ENCODE measurements around the gene MPRIP.
"Not testable (repeated sequence)": the region's sequence is repeated elsewhere in the genome, so short reads cannot be mapped to it uniquely, and the experiment has no call there.

The MPRIP gene

DNA sequence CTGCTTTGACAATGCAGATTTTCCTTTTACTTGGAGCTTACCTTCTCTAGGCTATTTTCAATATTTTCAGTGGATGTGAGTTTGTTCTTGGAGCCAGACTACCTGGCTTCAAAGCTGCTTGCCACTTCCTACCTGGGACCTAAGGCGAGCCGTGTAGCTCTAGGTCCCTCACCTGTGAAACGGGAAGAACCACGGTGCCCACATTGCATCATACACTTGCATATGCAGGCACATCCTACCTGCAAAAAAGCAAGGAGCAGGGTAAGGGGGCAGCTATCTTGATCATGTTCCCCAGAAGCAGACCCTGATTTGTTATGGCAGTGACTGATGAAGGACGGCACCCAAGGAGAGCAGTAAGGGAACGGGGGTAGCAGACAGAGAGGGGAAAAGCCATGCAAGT is 27.0 kb upstream of the MPRIP start:
- H3K4me3 ChIP-seq (ENCODE audit: low read depth, low read length) = no peak overlapping the region
- TF ChIP-seq, protein P1, sequence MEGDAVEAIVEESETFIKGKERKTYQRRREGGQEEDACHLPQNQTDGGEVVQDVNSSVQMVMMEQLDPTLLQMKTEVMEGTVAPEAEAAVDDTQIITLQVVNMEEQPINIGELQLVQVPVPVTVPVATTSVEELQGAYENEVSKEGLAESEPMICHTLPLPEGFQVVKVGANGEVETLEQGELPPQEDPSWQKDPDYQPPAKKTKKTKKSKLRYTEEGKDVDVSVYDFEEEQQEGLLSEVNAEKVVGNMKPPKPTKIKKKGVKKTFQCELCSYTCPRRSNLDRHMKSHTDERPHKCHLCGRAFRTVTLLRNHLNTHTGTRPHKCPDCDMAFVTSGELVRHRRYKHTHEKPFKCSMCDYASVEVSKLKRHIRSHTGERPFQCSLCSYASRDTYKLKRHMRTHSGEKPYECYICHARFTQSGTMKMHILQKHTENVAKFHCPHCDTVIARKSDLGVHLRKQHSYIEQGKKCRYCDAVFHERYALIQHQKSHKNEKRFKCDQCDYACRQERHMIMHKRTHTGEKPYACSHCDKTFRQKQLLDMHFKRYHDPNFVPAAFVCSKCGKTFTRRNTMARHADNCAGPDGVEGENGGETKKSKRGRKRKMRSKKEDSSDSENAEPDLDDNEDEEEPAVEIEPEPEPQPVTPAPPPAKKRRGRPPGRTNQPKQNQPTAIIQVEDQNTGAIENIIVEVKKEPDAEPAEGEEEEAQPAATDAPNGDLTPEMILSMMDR (IDR thresholded peaks at IDR 0.05; ENCODE audit: borderline replicate concordance, insufficient read depth, low read depth, low read length) = no peak

DNA sequence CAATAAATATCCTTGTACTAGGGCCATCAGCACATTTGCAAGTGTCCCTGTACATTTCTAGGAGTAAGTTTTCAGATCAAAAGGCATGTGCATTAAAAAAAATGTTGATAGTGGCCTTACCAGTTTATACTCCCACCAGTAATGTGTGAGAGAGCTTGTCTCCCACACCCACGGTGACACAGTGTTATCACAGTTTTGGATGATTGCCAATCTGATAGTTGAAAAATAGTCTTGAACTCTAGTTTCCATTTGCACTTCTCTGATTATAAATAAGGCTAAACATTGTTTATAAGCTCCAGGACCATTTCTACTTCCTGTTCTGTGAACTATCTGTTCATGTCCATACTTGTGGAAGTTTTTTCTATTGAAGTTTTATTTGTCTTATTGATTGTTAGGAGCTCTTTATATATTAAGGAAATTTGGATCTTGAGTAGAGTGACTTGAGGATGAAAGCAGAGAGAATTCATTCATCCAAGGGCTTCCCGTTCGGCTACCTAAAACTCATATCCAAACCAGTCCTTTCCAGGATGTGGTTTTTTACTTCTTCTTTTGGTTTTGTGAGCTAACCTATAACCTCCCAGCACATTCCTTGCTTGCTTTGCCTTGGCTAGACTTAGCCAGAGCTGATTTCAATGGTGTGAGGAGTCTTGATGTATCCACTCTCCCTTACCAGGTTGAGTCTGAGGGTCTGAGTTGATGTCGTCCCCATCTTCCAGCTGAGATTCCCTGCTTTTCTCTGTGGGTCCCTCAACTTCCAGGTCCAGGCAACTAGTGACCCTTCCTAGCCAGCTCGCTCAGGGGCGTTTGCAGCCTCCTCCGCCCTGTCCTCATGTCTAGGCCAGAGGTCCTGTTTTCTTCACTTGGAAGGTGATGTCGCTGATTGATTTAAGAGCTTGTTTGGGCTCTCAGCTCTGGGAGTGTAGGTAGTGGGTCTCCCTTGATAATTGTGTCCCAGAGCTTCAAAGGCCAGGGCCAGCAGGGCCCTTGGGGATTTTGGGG is 25.8 kb upstream of the MPRIP start:
- H3K4me3 ChIP-seq (ENCODE audit: low read depth, low read length) = not testable (repeated sequence)

DNA sequence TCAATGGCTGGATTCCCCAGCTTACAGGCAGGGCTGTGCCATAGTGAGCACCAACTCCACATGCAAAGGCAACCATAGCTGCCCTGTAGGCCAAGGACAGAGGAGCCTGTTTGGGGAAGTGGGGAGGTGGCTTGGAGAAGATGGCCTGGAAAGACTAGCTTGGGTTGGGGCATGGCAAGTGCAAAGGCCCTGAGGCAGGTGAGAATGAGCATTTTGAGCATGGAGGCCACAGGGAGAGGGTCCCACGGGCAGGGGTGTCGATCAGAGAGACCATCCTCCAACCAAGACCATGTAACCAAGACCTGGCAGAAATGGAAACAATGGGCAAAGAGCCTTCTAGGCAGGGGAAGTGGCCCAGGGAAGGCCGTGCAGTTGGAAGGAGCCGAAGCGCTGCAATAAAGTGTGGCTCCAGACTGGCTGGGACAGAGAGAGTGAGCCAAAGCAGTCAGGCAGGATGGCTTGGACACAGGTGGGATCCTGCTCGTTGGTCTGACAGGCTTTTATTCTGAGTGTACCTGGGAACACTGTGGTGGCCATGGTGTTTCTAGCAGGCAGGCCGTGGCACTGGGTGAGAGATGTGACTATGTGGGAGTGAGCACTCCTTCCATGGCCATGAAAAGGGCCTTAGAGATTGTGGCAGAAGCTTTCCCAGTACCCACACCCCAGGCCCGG is 24.8 kb upstream of the MPRIP start:
- no peak overlapping the region for H3K4me3 ChIP-seq (ENCODE audit: low read depth, low read length)
- TF ChIP-seq, protein P1 (IDR thresholded peaks at IDR 0.05; ENCODE audit: borderline replicate concordance, insufficient read depth, low read depth, low read length) = no peak

DNA sequence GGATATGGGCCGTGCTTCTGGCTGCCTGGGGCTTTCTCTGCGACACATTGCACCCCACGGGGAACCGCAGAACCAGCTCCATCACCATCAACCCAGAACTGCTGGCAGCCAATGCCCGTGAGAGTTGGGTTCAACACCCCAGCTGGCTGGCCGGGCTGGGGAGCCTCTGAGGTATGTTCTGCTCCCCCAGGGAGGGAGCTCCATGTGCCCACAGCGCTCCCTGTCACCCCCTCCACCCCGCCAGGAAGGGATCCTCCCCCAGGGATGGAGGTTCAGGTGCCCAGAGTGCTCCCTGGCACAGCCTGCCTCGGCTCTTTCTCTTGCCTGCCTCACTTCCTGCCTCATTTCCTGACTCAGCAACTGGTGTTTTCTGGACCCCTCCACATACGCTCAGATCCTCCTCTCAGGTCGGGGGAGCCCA is 24.2 kb upstream of the MPRIP start:
- H3K4me3 ChIP-seq (ENCODE audit: low read depth, low read length) = no peak overlapping the region
- TF ChIP-seq, protein P1 (IDR thresholded peaks at IDR 0.05; ENCODE audit: borderline replicate concordance, insufficient read depth, low read depth, low read length) = no peak

DNA sequence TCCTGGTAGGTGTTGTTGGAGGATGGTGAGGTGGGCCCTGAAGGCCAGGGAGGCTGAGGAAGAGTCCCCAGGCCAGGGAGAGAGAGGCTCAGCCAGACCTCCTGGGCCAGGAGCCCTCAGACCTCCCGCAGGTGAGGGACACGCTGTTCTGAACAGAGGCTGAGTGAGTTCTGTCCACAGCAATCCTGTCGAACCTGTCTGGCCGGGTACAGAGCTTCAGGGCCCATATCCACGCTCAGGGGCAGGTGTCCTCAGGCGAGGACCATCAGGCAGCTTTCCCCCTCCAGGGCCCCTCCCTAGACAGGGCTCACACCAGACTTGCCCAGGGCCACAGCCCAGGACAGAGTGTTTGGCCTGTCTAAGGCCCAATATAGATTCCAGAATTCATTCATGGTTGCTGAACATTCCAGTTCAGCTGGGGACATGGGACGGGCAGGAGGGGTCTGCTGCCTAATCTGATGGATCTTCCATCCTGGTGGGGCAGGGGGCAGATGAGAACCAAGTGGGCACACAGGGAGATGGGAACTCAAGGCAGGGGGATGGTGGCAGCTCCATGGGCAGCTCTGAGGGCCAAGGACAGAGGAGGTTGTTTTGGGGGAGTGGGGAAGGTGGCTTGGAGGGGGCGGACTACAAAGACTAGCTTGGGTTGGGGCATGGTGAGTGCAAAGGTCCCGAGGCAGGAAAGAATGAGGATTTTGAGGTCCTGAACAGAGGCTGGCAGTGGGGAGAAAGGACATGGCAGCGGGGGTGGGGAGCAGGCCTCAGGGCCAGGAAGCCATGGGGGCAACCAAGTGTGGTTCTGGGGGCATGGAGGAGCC is 23.4 kb upstream of the MPRIP start:
- TF ChIP-seq, protein P1 (IDR thresholded peaks at IDR 0.05; ENCODE audit: borderline replicate concordance, insufficient read depth, low read depth, low read length) = no peak
- H3K4me3 ChIP-seq (ENCODE audit: low read depth, low read length) = no peak overlapping the region

DNA sequence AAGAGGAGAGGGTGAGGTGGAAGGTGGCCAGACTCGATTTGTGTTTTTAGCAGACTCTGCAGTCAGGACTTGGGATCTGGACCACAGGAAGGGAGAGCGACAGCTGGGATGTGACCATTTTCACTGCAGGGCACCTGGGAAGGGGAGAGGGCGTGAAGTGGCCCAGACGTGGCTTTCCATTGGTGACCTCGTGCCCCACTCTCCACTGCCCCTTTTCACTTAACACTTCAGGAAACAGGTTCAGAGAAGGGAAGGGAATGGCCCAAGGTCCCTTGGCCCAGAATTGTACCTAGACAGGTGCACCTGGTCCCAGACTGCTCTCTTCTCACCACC is 22.9 kb upstream of the MPRIP start:
- TF ChIP-seq, protein P1 (IDR thresholded peaks at IDR 0.05; ENCODE audit: borderline replicate concordance, insufficient read depth, low read depth, low read length) = no peak
- H3K4me3 ChIP-seq (ENCODE audit: low read depth, low read length) = no peak overlapping the region

DNA sequence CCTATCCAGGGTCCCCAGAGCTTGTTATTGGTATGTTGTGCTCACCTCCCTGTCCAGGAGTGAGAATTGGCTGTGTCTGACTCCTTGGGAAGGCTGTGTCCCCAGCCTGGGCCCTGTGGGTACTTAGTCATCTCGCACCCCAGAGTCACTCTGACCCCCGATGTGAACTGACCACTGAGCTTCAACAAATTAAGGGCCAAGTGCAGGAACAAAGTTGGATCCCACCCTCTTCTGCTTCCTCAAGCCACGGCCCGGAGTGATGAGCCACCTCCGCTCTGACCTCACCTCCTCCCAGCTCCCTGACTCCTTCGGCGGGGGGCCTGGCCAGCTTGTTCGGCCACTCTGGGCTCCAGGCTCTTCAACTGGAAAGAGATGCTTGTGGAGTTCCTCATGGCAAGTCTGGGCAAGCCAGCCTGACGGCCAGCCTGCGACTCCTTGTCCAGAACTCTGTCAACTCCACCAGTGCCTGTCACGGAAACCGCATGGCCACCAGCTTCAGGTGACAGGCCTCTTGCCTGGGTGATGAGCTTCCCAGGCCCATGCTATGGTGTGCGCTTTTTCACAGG is 22.3 kb upstream of the MPRIP start:
- no peak overlapping the region for H3K4me3 ChIP-seq (ENCODE audit: low read depth, low read length)
- TF ChIP-seq, protein P1 (IDR thresholded peaks at IDR 0.05; ENCODE audit: borderline replicate concordance, insufficient read depth, low read depth, low read length) = no peak
